ENCODE results near the gene BMP7. TPM values are rescaled to one million over a fixed set of nuclear protein-coding genes. Genes with fewer than 3 reads are reported as not detected.

The BMP7 gene
- total and polyA plus RNA-seq, 12 donors, result 0.72 to 19.2 (median 4.1) TPM

- ATAC-seq (no peak), DNase-seq (no peak)
- TF ChIP-seq, protein P1, sequence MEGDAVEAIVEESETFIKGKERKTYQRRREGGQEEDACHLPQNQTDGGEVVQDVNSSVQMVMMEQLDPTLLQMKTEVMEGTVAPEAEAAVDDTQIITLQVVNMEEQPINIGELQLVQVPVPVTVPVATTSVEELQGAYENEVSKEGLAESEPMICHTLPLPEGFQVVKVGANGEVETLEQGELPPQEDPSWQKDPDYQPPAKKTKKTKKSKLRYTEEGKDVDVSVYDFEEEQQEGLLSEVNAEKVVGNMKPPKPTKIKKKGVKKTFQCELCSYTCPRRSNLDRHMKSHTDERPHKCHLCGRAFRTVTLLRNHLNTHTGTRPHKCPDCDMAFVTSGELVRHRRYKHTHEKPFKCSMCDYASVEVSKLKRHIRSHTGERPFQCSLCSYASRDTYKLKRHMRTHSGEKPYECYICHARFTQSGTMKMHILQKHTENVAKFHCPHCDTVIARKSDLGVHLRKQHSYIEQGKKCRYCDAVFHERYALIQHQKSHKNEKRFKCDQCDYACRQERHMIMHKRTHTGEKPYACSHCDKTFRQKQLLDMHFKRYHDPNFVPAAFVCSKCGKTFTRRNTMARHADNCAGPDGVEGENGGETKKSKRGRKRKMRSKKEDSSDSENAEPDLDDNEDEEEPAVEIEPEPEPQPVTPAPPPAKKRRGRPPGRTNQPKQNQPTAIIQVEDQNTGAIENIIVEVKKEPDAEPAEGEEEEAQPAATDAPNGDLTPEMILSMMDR (IDR thresholded peaks at IDR 0.05), result no peak
- Histone ChIP-seq H3K4me1 (peaks cover 0 to 10% (median 0%) of the 10 kb centered on the region in 9 donors), H3K36me3 (no peaks in the 10 kb centered on the region), H3K4me3 (no peak overlapping the region), H3K27ac (no peak overlapping the region), H3K9me3 (no peaks in the 10 kb centered on the region), H3K27me3 (peaks cover 0 to 7% (median 0%) of the 10 kb centered on the region in 7 donors)
- intact Hi-C loops (cut with DNase I), result no loop called here
- WGBS, 2 donors, result 95 to 97% methylated on average over 2 of the region's 2 CpGs
These were observed 120.3 kb downstream of the BMP7 start for GRCh38 chr20:57146155-57146554.

GRCh38 chr20:57145089-57145631, 121.3 kb downstream of the BMP7 start:
- TF ChIP-seq, protein P1 (IDR thresholded peaks at IDR 0.05), result no peak
- DNase-seq (no peak), ATAC-seq (no peak)
- Histone ChIP-seq H3K27me3 (peaks cover 0 to 7% (median 0%) of the 10 kb centered on the region in 7 donors), H3K4me3 (no peak overlapping the region), H3K27ac (no peak overlapping the region), H3K9me3 (no peaks in the 10 kb centered on the region), H3K4me1 (peaks cover 0 to 10% (median 0%) of the 10 kb centered on the region in 9 donors), H3K36me3 (no peaks in the 10 kb centered on the region)
- WGBS, 2 donors, result 86 to 89% methylated on average over 8 of the region's 8 CpGs
- intact Hi-C loops (cut with DNase I), result no loop called here

DNA sequence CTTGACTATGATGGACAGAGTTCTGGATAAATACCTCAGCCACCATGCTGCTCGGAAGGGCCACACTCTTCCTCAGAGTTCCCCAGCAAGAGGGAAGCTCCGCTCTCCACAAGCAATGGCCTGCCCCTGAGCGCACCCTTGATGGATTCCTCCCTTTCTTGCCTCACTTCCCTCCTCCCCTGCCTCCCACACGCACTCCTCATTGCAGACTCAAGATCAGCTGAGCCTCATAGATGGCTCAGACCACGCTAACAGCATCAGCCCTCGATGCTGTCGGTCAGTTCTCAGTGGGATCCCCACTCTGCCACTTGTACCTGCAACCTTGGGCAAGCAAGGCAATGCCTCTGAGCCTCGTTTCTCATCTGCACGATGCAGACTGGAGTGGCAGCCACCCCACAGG, 123.3 kb downstream of the BMP7 start:
- H3K4me1 ChIP-seq, result peaks cover 0 to 4% (median 0%) of the 10 kb centered on the region in 9 donors
- intact Hi-C loops (cut with DNase I), result no loop called here
- no peak for ATAC-seq
- no peaks in the 10 kb centered on the region for H3K9me3 ChIP-seq
- 70 to 78% methylated on average over 9 of the region's 9 CpGs for WGBS, 2 donors
- TF ChIP-seq, protein P1 (IDR thresholded peaks at IDR 0.05), result no peak
- no peak for DNase-seq
- no peaks in the 10 kb centered on the region for H3K36me3 ChIP-seq
- H3K27me3 ChIP-seq, result peaks cover 0 to 7% (median 0%) of the 10 kb centered on the region in 7 donors
- no peak overlapping the region for H3K4me3 ChIP-seq
- no peak overlapping the region for H3K27ac ChIP-seq

GRCh38 chr20:57142667-57143066, 123.8 kb downstream of the BMP7 start:
- DNase-seq (no peak), ATAC-seq (no peak)
- H3K9me3 ChIP-seq, result no peaks in the 10 kb centered on the region
- peaks cover 0 to 7% (median 0%) of the 10 kb centered on the region in 7 donors for H3K27me3 ChIP-seq
- H3K4me3 ChIP-seq, result no peak overlapping the region
- 78 to 79% methylated on average over 12 of the region's 12 CpGs for WGBS, 2 donors
- no peak overlapping the region for H3K27ac ChIP-seq
- H3K36me3 ChIP-seq, result no peaks in the 10 kb centered on the region
- intact Hi-C loops (cut with DNase I), result no loop called here
- TF ChIP-seq, protein P1 (IDR thresholded peaks at IDR 0.05), result no peak
- no peaks in the 10 kb centered on the region for H3K4me1 ChIP-seq
